Stimulated activated CD4-positive, alpha-beta T cell treated with anti-CD3 and anti-CD28 coated beads, Interleukin-4, amount 100 ng/mL, for 4 hours (primary cell): Measurements from ENCODE around the gene WHRN.

Experiments
- DNase-seq, 2 experiments: peaks; one replicate each; pipeline ENCODE4 v3.0.0-alpha.2; 2020

The WHRN gene

DNA sequence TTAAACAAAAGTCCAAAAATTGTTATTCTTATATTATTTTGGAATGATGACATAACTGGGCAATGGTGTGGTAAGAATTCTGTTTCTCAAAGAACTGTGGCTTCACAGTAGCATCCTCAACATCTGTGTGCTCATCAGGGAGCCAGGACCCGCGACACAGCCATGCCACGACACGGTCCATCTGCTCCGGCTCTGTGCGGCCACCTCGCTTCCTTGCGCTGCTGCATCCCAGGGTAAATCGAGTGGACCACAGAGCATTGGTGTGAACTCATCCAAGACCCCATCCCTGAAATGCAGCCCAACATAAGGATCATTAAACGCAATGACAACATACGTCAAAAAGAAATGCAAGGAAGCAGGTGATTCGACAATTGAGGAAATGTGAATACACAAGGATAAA is 15.3 kb downstream of the WHRN start:
- no peak for DNase-seq

GRCh38 chr9:114488398-114489129 is 16.7 kb downstream of the WHRN start:
- no peak for DNase-seq

DNA sequence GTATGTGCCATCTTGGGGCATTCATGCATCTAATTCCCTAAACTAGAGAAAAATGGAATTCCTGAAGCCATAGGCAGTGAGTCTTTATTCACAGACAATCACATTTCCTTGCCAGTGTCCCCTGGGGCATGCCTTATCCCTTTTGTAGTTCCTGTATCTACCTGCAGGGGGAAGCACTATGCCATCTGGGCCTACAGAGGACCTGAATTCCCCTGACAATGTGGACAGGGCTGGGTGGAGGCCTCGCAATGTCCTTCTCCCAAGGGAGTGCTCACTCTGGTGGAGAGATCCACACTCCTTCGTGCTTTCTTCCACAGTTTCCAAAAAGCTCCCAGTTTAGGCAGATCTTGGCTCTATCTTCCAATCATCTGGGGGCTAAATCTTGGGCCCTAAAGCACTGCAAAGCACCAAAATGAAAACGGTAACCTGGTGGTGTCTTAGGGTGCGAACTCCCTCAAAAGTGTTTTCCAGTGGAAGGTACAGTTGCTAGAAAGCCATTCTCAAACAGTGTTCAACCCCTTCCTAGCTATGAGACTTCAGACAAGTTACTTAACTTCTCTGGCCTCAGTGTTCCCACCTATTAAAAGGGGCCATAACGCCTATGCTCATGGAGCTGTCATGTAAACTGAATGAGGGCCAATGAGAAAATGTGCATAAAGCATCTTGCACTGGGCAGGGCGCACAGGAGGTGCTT is 17.5 kb downstream of the WHRN start:
- DNase-seq: peak; percentile 36 to 51

DNA sequence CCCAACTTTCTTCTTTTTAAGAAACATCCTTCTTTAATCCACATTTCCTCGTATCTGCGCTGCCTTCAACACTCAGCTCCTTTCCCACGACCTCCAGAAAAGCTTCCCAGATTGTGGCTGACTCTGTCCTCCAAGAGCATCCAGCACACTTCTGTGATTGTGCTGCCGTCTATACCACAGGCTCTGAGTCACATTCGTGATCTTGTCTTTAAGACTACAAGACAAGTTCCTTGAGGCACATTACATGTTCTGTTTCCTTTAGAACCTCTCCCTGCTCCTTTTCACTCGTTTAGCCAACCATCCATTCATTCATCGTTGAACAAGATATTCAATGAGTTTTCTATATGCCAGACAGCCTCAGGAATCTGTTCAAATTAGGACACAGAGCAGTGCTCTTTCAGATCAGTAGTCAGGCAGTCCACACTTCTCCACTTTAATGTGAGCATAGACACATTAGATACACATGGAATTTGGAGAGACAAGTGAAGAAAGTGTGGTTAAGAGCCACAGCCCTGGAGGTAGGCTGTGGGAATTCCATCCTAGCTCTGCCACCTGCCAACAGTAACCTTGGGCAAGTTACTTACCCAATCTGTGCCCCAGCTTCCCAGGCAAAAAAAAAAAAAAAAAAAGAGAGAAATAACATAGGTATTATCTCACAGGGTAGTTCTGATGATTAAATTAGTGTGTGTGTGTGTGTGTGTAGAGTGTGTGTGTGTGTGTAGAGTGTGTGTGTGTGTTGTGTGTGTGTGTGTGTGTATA is 18.9 kb downstream of the WHRN start:
- no peak for DNase-seq

- DNase-seq: peak; percentile 8 to 56
These were observed 20.3 kb downstream of the WHRN start for GRCh38 chr9:114484854-114485443.

GRCh38 chr9:114484215-114484853 is 20.9 kb downstream of the WHRN start:
- DNase-seq: no peak

- no peak for DNase-seq
These were observed 21.8 kb downstream of the WHRN start for GRCh38 chr9:114483499-114483898.

DNA sequence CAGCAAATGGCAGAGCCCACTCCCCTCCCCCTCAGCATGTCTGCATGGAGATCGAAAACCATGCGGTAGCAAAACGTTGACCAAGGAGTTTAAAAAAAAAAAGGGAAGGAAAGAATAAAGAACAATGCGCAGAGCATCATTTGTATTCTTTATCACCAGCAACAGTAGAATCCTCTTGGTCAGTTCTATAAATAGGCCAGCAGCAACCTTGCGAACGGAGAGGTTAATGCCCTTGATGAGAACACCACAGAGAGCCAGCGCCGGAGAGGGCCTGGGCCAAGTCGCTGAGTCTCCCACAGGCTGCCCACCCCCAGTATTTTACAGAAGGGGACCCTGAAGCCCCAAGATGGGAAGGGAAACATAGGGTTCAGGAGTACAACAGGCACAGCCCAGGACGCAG is 22.7 kb downstream of the WHRN start:
- DNase-seq: no peak

GRCh38 chr9:114481789-114482188 is 23.5 kb downstream of the WHRN start:
- no peak for DNase-seq

DNA sequence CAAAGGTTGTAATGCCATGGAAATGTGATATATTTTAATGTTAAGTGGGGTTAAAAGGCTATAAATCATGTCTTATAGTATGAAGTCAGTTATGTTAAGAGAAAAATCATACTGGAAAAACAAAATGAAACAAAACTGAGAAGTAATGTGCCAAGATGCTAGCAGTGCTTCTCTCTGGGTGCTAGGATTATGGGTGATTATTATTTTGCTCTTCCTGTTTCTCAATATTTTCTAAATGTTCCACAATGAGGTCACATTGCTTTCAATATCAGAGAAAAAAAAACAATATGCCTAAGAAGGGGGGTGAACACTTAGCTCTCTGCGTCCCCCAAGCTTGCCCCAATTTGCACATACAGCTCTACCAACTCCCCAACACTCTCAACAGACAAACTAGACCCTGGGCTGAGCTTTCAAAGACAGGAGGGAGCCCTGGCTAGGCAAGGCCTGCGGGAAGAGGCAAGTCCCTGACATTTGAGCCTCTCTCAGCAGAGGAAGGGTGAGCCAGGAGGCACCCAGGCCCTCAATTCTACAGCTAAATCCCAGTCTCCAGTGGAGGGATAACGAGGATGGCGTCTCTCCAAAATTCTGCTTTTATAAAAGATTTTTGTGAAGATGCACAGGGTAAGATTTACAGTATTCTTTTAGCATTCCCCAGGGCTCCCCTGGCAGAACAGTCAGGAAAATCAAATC is 24.4 kb downstream of the WHRN start:
- DNase-seq: no peak

GRCh38 chr9:114478871-114479270 is 26.4 kb downstream of the WHRN start:
- no peak for DNase-seq

DNA sequence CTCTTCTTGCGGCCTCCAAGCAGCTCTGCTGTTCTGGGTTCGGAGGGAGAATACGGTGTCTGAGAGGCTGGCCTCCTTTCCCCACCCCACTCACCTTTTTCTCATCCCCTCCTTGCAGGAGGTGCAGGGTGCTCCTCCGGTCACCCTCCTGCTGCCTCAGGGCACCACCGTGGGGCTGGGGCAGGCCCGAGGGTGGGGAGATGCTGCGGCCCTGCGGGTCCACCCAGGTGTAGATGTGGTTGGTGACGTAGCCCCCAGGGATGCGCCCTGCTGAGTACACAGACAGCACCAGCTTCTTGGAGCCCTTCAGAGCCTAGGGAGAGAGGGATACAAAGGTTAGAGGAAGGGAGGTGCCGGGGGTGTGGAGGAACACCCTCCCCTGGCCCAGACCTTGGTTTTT is 26.8 kb downstream of the WHRN start:
- no peak for DNase-seq

- DNase-seq: no peak
These were observed 27.6 kb downstream of the WHRN start for GRCh38 chr9:114477642-114478041.

DNA sequence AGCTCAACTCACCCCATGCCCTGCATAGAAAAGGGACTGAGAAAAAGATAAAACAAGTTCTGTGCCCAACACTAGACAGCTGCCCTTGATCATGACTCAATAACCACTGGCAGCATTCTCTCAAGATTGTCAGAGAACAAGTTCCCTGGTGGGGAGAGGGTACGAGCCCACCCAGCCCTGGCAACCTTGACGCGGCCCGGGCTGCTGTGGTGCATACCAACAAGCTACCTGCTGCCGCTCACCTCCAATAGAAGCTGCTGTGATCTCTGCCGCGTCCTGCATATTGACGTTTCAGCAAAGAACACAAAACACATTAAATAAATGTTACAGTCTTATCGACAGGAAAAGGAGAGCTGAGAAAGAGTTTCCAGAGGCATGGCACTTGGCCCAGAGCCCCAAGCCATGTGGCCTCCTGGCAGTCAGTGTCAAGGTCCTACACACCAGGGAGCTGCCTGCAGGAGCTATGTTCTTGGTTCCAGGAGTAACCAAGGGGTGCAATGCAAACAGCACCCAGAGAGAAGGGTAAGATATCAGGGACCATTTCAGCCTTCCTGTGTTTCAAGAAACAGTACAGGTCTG is 28.3 kb downstream of the WHRN start:
- no peak for DNase-seq

- DNase-seq: no peak
These were observed 29.7 kb downstream of the WHRN start for GRCh38 chr9:114475412-114476135.

GRCh38 chr9:114474425-114474824 is 30.8 kb downstream of the WHRN start:
- DNase-seq: no peak

DNA sequence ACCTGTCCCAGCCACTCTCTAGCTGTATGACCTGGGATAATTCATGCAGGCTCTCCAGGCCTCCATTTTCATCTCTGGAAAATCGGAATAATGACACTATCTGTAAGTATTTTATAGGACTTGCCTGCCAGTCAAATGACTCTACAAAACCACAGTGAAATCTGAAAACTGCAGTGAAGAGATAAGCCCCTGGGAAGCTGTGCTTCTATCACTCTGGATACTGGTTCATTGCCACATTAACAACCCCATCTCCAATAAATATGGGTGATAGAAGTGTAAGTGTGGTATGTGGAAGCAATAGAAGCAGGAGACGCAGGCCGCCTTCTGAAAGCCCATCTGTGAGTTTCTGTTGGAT is 31.8 kb downstream of the WHRN start:
- no peak for DNase-seq

DNA sequence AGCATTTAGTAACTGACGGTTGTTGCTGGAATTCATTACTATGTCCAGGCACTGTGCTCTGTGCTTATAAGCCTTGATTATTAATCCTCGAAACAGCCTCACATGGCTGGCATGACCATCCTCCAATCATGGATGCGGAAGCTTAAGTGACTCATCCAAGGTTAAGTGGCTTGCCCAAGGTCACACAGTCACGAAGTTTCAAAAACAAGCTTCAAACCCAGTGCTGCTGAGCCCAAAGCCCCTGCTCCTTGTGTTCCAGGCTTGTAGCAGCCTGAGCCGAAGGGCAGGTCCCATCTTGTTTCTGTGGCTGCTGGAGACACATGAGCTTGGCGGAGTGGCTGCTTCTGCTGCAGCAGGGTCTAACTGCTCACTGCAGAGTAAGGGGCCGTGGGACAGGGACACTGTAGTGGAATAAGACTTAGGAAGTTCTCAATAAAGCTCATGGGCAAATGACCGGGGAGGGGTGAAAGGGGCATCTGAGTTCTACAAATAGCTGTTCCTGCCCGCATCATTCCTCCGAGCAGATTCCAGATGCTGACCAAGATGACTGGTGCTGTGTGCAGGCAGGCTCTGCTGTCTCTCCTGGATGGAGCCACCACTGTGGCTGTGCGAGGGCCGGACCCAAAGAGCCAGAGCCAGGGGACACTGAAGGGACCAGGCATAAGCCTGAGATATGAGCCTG is 32.4 kb downstream of the WHRN start:
- no peak for DNase-seq

GRCh38 chr9:114471157-114471556 is 34.1 kb downstream of the WHRN start:
- no peak for DNase-seq

GRCh38 chr9:114470581-114470980 is 34.7 kb downstream of the WHRN start:
- DNase-seq: no peak

DNA sequence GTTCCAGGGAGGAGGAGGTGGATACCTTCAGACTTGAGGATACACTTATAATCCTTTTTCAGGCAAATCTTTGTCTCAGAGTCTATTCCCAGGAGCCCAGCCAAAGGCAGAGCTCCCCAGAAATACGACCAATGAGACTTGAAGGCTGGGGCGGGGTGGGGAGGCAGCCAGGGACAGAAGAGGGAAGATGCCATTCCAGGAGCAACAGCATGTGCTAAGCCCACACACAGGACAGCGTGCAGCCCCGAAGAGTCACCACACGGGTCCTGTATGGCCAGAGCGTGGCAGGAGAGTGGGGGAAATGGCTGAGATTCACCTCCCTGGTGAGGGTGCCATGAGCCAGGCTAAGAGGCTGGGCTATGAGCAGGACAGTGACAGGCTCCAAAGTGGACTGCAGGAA is 35.2 kb downstream of the WHRN start:
- DNase-seq: no peak
